Nephron (organoid): Measurements from ENCODE around the gene NBEAL2.
A peak's percentile ranks its signal among the peaks of the same experiment; 100 is the strongest.

Source experiments
- H3K27ac Mint-ChIP-seq, 3 experiments: 2 replicates each; pipeline ENCODE4 v1.8.0; 2020; ENCODE audit warnings: mixed read lengths in 3 of 3, mild to moderate bottlenecking in 2 of 3, moderate library complexity in 1 of 3
- H3K27me3 Mint-ChIP-seq: 2 replicates; pipeline ENCODE4 v1.8.0; 2021; ENCODE audit warnings: low read depth, mild to moderate bottlenecking, moderate library complexity, mixed read lengths
- H3K36me3 Mint-ChIP-seq: 2 replicates; pipeline ENCODE4 v1.8.0; 2020; ENCODE audit warnings: low read depth, mixed read lengths
- H3K4me1 Mint-ChIP-seq: 2 replicates; pipeline ENCODE4 v1.8.0; 2020; ENCODE audit warnings: mixed read lengths
- H3K4me3 Mint-ChIP-seq, 3 experiments: 2 replicates each; pipeline ENCODE4 v1.8.0; 2020; ENCODE audit warnings: mild to moderate bottlenecking in 3 of 3, mixed read lengths in 3 of 3, moderate library complexity in 2 of 3
- H3K9me3 Mint-ChIP-seq: 2 replicates; pipeline ENCODE4 v1.8.0; 2020; ENCODE audit warnings: mixed read lengths
- CTCF ChIP-seq, 3 experiments: fragments of 200-600 bp; sonication (generic); IDR thresholded peaks; one replicate each; pipeline ENCODE4 v1.5.0; 2021; ENCODE audit warnings: antibody characterized with exemption in 3 of 3; ENCODE audit not compliant: unreplicated experiment in 3 of 3

Gene NBEAL2

GRCh38 chr3:46935989-46936558 lies 43.4 kb upstream of the NBEAL2 start:
- Mint-ChIP-seq H3K9me3 (no peaks in the 10 kb centered on the region), H3K4me3 (no peak overlapping the region), H3K36me3 (peaks cover 40% of the 10 kb centered on the region), H3K27ac (peak overlapping the region; percentile 79 to 92 (median 85)), H3K27me3 (no peaks in the 10 kb centered on the region), H3K4me1 (peaks cover 66% of the 10 kb centered on the region)
- no peak for TF ChIP-seq CTCF (IDR thresholded peaks at IDR 0.05; ENCODE audit: unreplicated experiment in 3 of 3)

GRCh38 chr3:46936733-46937250 lies 42.7 kb upstream of the NBEAL2 start:
- peaks cover 40% of the 10 kb centered on the region for H3K36me3 Mint-ChIP-seq
- peaks cover 59% of the 10 kb centered on the region for H3K4me1 Mint-ChIP-seq
- H3K9me3 Mint-ChIP-seq: no peaks in the 10 kb centered on the region
- H3K4me3 Mint-ChIP-seq: no peak overlapping the region
- no peak for TF ChIP-seq CTCF (IDR thresholded peaks at IDR 0.05; ENCODE audit: unreplicated experiment in 3 of 3)
- H3K27me3 Mint-ChIP-seq: no peaks in the 10 kb centered on the region
- peak overlapping the region; percentile 6 to 92 (median 79) for H3K27ac Mint-ChIP-seq

- no peak for TF ChIP-seq CTCF (IDR thresholded peaks at IDR 0.05; ENCODE audit: unreplicated experiment in 3 of 3)
- Mint-ChIP-seq H3K4me1 (peaks cover 50% of the 10 kb centered on the region), H3K4me3 (no peak overlapping the region), H3K27ac (no peak overlapping the region), H3K27me3 (no peaks in the 10 kb centered on the region), H3K36me3 (peaks cover 40% of the 10 kb centered on the region), H3K9me3 (no peaks in the 10 kb centered on the region)
Measured at GRCh38 chr3:46938118-46938517, 41.3 kb upstream of the NBEAL2 start.

- no peaks in the 10 kb centered on the region for H3K9me3 Mint-ChIP-seq
- H3K27me3 Mint-ChIP-seq: no peaks in the 10 kb centered on the region
- TF ChIP-seq CTCF (IDR thresholded peaks at IDR 0.05; ENCODE audit: unreplicated experiment in 3 of 3): no peak
- H3K4me1 Mint-ChIP-seq: peaks cover 52% of the 10 kb centered on the region
- H3K36me3 Mint-ChIP-seq: peaks cover 40% of the 10 kb centered on the region
- no peak overlapping the region for H3K4me3 Mint-ChIP-seq
- H3K27ac Mint-ChIP-seq: peak overlapping the region in 1 of 3 experiments; percentile 86
Measured at GRCh38 chr3:46939578-46940445, 39.7 kb upstream of the NBEAL2 start.

GRCh38 chr3:46942076-46942475 lies 37.4 kb upstream of the NBEAL2 start:
- peak overlapping the region; percentile 49 to 97 (median 92) for H3K27ac Mint-ChIP-seq
- H3K4me3 Mint-ChIP-seq: no peak overlapping the region
- peaks cover 42% of the 10 kb centered on the region for H3K36me3 Mint-ChIP-seq
- TF ChIP-seq CTCF (IDR thresholded peaks at IDR 0.05; ENCODE audit: unreplicated experiment in 3 of 3): no peak
- no peaks in the 10 kb centered on the region for H3K9me3 Mint-ChIP-seq
- H3K4me1 Mint-ChIP-seq: peaks cover 54% of the 10 kb centered on the region
- no peaks in the 10 kb centered on the region for H3K27me3 Mint-ChIP-seq
